Astrocyte of the spinal cord (primary cell): ENCODE measurements around the gene ATXN1.

Experiments used
- DNase-seq: peaks from one replicate; pipeline ENCODE4 v3.0.0; 2011; ENCODE audit warnings: low read depth, low spot score
- H3K4me3 ChIP-seq: 2 replicates; pipeline ENCODE4 v1.5.1; 2011; ENCODE audit warnings: low read depth, mild to moderate bottlenecking, low read length, moderate library complexity
- in situ Hi-C: cut with HindIII; loops from 2 replicates; pipeline ENCODE4 v1.10.0; 2017; ENCODE audit warnings: low sequenced_read_pairs
- TF ChIP-seq, protein P1 (sequence below): IDR thresholded peaks from 2 replicates; pipeline ENCODE4 v1.5.1; 2012; ENCODE audit warnings: low read depth, mild to moderate bottlenecking, low read length, inconsistent platforms

Gene ATXN1

DNA sequence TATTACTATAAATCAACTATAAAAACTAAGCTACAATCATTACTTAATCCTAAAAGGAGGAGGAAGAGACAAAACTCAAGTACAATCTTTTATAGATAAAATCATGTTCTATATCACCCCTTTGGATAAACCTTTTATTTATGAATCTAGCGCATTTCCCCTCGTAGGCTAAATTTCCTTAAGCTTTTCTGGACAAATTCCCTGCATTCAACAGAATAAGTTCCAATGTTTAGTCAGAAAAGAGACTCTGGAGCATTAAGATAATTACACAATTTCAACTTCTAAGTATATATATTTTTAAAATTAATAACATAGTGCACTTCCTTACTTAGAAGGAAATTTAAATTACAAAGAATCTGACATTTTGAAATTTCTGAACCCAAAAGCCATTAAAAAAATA, 37.9 kb downstream of the ATXN1 start:
- H3K4me3 ChIP-seq: no peak overlapping the region
- in situ Hi-C loops: no loop called here
- no peak for DNase-seq
- TF ChIP-seq, protein P1, sequence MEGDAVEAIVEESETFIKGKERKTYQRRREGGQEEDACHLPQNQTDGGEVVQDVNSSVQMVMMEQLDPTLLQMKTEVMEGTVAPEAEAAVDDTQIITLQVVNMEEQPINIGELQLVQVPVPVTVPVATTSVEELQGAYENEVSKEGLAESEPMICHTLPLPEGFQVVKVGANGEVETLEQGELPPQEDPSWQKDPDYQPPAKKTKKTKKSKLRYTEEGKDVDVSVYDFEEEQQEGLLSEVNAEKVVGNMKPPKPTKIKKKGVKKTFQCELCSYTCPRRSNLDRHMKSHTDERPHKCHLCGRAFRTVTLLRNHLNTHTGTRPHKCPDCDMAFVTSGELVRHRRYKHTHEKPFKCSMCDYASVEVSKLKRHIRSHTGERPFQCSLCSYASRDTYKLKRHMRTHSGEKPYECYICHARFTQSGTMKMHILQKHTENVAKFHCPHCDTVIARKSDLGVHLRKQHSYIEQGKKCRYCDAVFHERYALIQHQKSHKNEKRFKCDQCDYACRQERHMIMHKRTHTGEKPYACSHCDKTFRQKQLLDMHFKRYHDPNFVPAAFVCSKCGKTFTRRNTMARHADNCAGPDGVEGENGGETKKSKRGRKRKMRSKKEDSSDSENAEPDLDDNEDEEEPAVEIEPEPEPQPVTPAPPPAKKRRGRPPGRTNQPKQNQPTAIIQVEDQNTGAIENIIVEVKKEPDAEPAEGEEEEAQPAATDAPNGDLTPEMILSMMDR: no peak

DNA sequence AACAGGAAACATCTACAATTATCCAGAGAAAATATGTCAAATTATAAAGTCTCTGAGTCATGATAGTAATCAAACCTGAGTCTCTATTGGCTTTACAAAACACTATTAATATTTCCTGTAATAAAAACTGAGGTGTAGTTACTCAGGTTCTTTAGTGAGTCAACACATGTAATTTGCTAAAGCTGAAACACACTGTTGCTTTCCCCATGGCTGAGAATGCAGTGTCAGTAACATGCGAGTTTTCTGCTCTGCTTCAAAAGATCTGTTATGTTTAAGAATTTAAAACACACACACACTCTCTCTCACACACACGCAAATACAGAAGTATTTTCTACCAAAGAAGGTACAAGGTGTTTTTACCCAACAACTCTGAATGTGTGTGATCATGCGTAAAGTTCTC, 38.6 kb downstream of the ATXN1 start:
- in situ Hi-C loops: no loop called here
- DNase-seq: no peak
- no peak overlapping the region for H3K4me3 ChIP-seq
- TF ChIP-seq, protein P1: no peak

DNA sequence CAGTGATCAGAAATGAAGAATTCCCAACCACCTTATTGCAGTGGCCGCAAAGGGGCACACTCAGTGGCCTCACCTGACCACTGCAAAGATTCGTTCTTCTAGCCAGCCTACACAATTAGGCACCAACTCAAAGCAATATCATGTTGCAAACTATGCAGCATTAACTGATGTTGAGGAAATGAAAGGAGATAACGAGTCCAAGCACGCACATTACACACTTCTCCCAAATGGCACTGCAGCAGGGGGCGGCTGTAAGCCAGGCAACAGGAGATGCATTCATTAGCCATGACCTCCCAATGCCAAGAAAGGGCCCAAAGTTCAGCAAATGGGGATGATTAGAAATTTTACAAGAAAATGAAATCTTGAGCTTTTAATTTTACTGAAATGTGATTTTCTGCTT, 39.3 kb downstream of the ATXN1 start:
- TF ChIP-seq, protein P1: no peak
- H3K4me3 ChIP-seq: no peak overlapping the region
- in situ Hi-C loops: no loop called here
- no peak for DNase-seq

DNA sequence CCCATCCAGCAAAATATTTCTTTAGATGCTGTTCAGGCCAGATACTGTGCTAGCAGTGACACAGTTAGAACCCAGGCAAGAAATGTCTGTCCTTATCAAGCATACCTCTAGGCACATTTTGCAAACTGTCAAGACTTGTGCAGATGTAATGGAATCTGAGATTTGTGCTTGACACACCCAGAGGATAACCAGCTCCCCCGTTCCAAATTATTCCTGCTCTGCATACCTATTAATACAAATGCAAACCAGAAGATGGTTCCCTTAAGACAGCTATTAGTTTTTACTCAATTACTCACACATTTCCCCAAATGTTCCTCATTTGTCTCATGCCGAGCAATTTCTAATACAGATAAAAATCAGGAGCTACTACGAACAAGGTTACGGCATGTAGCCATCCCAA, 40.4 kb downstream of the ATXN1 start:
- in situ Hi-C loops: no loop called here

DNA sequence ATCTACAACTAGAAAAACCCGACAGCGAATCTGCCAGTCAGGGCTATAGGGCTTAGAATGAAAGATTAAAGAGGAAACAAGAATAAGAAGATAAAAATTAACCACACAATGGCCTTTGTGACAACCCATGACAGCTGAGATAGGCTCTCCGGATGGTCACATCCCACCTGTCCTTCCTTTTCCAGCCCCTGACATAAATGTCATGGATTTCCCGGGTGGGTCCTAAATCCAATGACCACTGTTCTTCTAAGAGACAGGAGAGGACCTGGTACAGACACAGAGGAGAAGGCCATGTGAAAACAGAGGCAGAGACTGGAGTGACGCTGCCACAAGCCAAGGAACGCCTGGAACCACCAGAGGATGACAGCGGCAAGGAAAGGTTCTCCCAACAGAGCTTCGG, 41.8 kb downstream of the ATXN1 start:
- no peak for DNase-seq
- H3K4me3 ChIP-seq: no peak overlapping the region
- TF ChIP-seq, protein P1: no peak
- in situ Hi-C loops: no loop called here

More for the DNA sequence above, 40.4 kb downstream of the ATXN1 start:
- TF ChIP-seq, protein P1: no peak
- no peak overlapping the region for H3K4me3 ChIP-seq
- no peak for DNase-seq

DNA sequence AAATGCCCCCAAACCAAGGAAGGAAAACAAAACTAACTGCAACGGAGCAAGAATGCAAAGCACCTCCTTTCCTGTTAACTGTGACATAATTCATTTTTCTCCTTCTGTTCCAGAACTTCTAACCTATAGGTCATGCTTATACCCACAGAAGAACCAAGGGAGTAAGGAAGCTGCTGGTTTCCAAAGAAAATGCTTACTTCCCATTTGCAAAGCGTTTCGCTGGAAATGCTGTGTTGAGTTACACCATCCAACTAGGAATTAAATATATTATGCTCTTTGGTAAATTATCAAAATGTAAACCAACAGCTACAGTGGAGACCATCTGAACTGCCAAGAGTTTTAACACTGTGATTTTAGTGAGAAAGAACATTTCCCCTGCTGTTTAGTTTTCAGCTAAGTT, 42.9 kb downstream of the ATXN1 start:
- H3K4me3 ChIP-seq: no peak overlapping the region
- in situ Hi-C loops: no loop called here
- no peak for DNase-seq
- TF ChIP-seq, protein P1: no peak

DNA sequence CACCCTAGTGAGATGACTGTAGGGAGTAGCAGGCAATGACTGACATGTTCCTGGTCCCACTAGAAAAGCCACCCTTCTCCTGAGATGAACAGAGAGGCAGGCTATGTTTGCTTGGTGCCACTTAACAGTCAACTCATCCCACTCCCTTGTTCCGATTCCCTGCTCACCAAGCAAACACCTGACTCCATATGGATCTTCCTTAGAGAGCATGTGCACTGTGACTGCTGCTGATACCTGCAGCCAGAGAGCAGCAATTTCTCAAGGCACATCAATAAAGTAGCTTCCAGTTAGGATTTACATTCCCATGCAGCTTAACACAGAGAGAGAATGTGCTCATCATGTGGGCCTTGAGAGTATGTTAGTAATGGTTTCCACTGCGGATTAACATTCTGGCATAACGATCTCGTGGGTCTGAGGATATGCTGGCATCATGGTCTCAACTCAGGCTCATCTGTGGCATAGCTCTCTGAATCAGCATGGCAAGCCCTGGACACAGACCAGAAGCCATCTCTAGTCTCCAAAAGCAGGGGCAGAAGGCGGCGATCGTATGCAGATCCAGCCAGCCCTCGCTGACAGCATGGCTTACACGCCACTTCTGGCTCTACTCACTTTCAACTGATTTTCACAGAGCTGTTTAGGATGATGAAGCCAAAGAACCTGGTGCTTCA, 43.9 kb downstream of the ATXN1 start:
- DNase-seq: no peak
- TF ChIP-seq, protein P1: no peak
- in situ Hi-C loops: no loop called here
- H3K4me3 ChIP-seq: no peak overlapping the region
